Thymus (tissue), 11 donors: ENCODE measurements around the gene MED12L. TPM values are rescaled to one million over a fixed set of nuclear protein-coding genes. Genes with fewer than 3 reads are reported as not detected.
A peak's percentile ranks its signal among the peaks of the same experiment; 100 is the strongest.

Experiments used
- DNase-seq, 9 donors: peaks; one replicate each; pipeline ENCODE4 v3.0.0-alpha.2; 2013; ENCODE audit warnings: low spot score in 9 of 9, low read depth in 6 of 9, missing footprints in 1 of 9
- H3K27ac ChIP-seq, 2 donors: one replicate each; pipeline ENCODE4 v1.5.1; 2013; ENCODE audit warnings: control low read depth in 1 of 2, low read depth in 1 of 2, low read length in 1 of 2, mild to moderate bottlenecking in 1 of 2, moderate library complexity in 1 of 2
- H3K27me3 ChIP-seq, 2 donors: one replicate each; pipeline ENCODE4 v1.5.1; 2013; ENCODE audit warnings: low read length in 1 of 2; ENCODE audit not compliant: control insufficient read depth in 2 of 2, insufficient read depth in 1 of 2
- H3K36me3 ChIP-seq, 2 donors: one replicate each; pipeline ENCODE4 v1.5.1; 2013; ENCODE audit warnings: low read length in 1 of 2, mild to moderate bottlenecking in 1 of 2, moderate library complexity in 1 of 2; ENCODE audit not compliant: control insufficient read depth in 2 of 2, insufficient read depth in 2 of 2
- H3K4me1 ChIP-seq, 2 donors: one replicate each; pipeline ENCODE4 v1.5.1; 2013; ENCODE audit warnings: low read length in 2 of 2; ENCODE audit not compliant: control insufficient read depth in 2 of 2, insufficient read depth in 2 of 2
- H3K4me3 ChIP-seq, 2 donors: one replicate each; pipeline ENCODE4 v1.5.1; 2013; ENCODE audit warnings: low read length in 2 of 2, control low read depth in 1 of 2, mild to moderate bottlenecking in 1 of 2
- H3K9me3 ChIP-seq, 2 donors: one replicate each; pipeline ENCODE4 v1.5.1; 2013; ENCODE audit warnings: low read length in 1 of 2, mild to moderate bottlenecking in 1 of 2; ENCODE audit not compliant: control insufficient read depth in 2 of 2, insufficient read depth in 1 of 2
- WGBS: extraction: QIAGEN DNeasy Blood & Tissue Kit; methylation state at CpG from one replicate; pipeline ENCODE4 v1.1.7; 2013; 5-methylcytosine and 5-hydroxymethylcytosine counted together
- polyA plus RNA-seq: library from polyadenylated mRNA; stranded (reverse); fragments of 200-250 nt; gene quantifications from one replicate; pipeline ENCODE4 v1.2.3, GENCODE V29; 2013
- total RNA-seq: library from RNA; stranded (reverse); fragments of 120-200 nt; gene quantifications from one replicate; pipeline ENCODE4 v1.2.4, GENCODE V29; 2013
- donor health status: healthy.

MED12L gene
- total and polyA plus RNA-seq, 2 donors = 0.30 to 1.7 TPM

GRCh38 chr3:151403246-151403645, 317.8 kb downstream of the MED12L start:
- H3K27ac ChIP-seq = no peak overlapping the region
- H3K36me3 ChIP-seq = no peaks in the 10 kb centered on the region
- WGBS = 97% methylated on average over 2 of the region's 2 CpGs
- no peaks in the 10 kb centered on the region for H3K9me3 ChIP-seq
- no peaks in the 10 kb centered on the region for H3K4me1 ChIP-seq
- DNase-seq = no peak
- H3K27me3 ChIP-seq = no peaks in the 10 kb centered on the region
- no peak overlapping the region for H3K4me3 ChIP-seq

- Histone ChIP-seq H3K4me3 (no peak overlapping the region), H3K27me3 (no peaks in the 10 kb centered on the region), H3K36me3 (no peaks in the 10 kb centered on the region), H3K9me3 (no peaks in the 10 kb centered on the region), H3K4me1 (no peaks in the 10 kb centered on the region), H3K27ac (no peak overlapping the region)
- 8% methylated on average over 1 of the region's 1 CpG for WGBS
- DNase-seq = no peak
These were observed 318.9 kb downstream of the MED12L start for GRCh38 chr3:151404316-151404715.

GRCh38 chr3:151407928-151408327, 322.5 kb downstream of the MED12L start:
- WGBS = over 99% methylated on average over 2 of the region's 2 CpGs
- H3K27me3 ChIP-seq = no peaks in the 10 kb centered on the region
- no peaks in the 10 kb centered on the region for H3K4me1 ChIP-seq
- peaks cover 0 to under 1% of the 10 kb centered on the region in 2 donors for H3K9me3 ChIP-seq
- H3K36me3 ChIP-seq = no peaks in the 10 kb centered on the region
- no peak overlapping the region for H3K27ac ChIP-seq
- DNase-seq = no peak
- H3K4me3 ChIP-seq = no peak overlapping the region

GRCh38 chr3:151410891-151411559, 325.6 kb downstream of the MED12L start:
- Histone ChIP-seq H3K27me3 (no peaks in the 10 kb centered on the region), H3K27ac (no peak overlapping the region), H3K9me3 (peaks cover 0 to 3% of the 10 kb centered on the region in 2 donors), H3K36me3 (no peaks in the 10 kb centered on the region), H3K4me3 (no peak overlapping the region), H3K4me1 (no peaks in the 10 kb centered on the region)
- DNase-seq = no peak
- WGBS = 97% methylated on average over 9 of the region's 9 CpGs

- Histone ChIP-seq H3K27ac (no peak overlapping the region), H3K4me3 (no peak overlapping the region)
These were observed 327.5 kb downstream of the MED12L start for GRCh38 chr3:151412989-151413388.

GRCh38 chr3:151415289-151415688, 329.8 kb downstream of the MED12L start:
- H3K36me3 ChIP-seq = no peaks in the 10 kb centered on the region
- no peaks in the 10 kb centered on the region for H3K4me1 ChIP-seq
- WGBS = 46% methylated on average over 1 of the region's 1 CpG
- H3K4me3 ChIP-seq = no peak overlapping the region
- no peak overlapping the region for H3K27ac ChIP-seq
- no peak for DNase-seq
- no peaks in the 10 kb centered on the region for H3K27me3 ChIP-seq
- peaks cover 0 to 3% of the 10 kb centered on the region in 2 donors for H3K9me3 ChIP-seq

More at GRCh38 chr3:151412989-151413388, 327.5 kb downstream of the MED12L start:
- Histone ChIP-seq H3K36me3 (no peaks in the 10 kb centered on the region), H3K27me3 (no peaks in the 10 kb centered on the region), H3K9me3 (peaks cover 0 to 3% of the 10 kb centered on the region in 2 donors), H3K4me1 (no peaks in the 10 kb centered on the region)
- no peak for DNase-seq
- WGBS = 100% methylated on average over 5 of the region's 5 CpGs

GRCh38 chr3:151419806-151420205, 334.3 kb downstream of the MED12L start:
- Histone ChIP-seq H3K9me3 (no peaks in the 10 kb centered on the region), H3K4me1 (no peaks in the 10 kb centered on the region), H3K27ac (no peak overlapping the region), H3K4me3 (no peak overlapping the region), H3K36me3 (no peaks in the 10 kb centered on the region), H3K27me3 (no peaks in the 10 kb centered on the region)
- no peak for DNase-seq
- 87% methylated on average over 6 of the region's 6 CpGs for WGBS

GRCh38 chr3:151421938-151422337, 336.5 kb downstream of the MED12L start:
- H3K27me3 ChIP-seq = no peaks in the 10 kb centered on the region
- 87% methylated on average over 4 of the region's 4 CpGs for WGBS
- peak in 3 of 9 donors; percentile 5 to 22 (median 17) for DNase-seq
- no peak overlapping the region for H3K4me3 ChIP-seq
- H3K27ac ChIP-seq = no peak overlapping the region
- H3K9me3 ChIP-seq = no peaks in the 10 kb centered on the region
- H3K36me3 ChIP-seq = no peaks in the 10 kb centered on the region
- no peaks in the 10 kb centered on the region for H3K4me1 ChIP-seq

- H3K9me3 ChIP-seq = no peaks in the 10 kb centered on the region
- 97% methylated on average over 5 of the region's 5 CpGs for WGBS
These were observed 337.6 kb downstream of the MED12L start for GRCh38 chr3:151423091-151423490.

More at GRCh38 chr3:151423091-151423490, 337.6 kb downstream of the MED12L start:
- H3K4me1 ChIP-seq = no peaks in the 10 kb centered on the region
- no peak overlapping the region for H3K4me3 ChIP-seq
- no peak overlapping the region for H3K27ac ChIP-seq
- H3K27me3 ChIP-seq = no peaks in the 10 kb centered on the region
- no peak for DNase-seq
- H3K36me3 ChIP-seq = no peaks in the 10 kb centered on the region
